NCI-H82 treated with DMSO at 0.1 percent for 48 hours (cell line): ENCODE results near the gene OTUD3.
A peak's percentile ranks its signal among the peaks of the same experiment; 100 is the strongest.
"Not testable (repeated sequence)": the region's sequence is repeated elsewhere in the genome, so short reads cannot be mapped to it uniquely, and the experiment has no call there.

Experiments
- DNase-seq: peaks from one replicate; lab custom pipeline; 2025; ENCODE audit not compliant: unreplicated experiment; lab: John Stamatoyannopoulos, UW

Gene OTUD3

DNA sequence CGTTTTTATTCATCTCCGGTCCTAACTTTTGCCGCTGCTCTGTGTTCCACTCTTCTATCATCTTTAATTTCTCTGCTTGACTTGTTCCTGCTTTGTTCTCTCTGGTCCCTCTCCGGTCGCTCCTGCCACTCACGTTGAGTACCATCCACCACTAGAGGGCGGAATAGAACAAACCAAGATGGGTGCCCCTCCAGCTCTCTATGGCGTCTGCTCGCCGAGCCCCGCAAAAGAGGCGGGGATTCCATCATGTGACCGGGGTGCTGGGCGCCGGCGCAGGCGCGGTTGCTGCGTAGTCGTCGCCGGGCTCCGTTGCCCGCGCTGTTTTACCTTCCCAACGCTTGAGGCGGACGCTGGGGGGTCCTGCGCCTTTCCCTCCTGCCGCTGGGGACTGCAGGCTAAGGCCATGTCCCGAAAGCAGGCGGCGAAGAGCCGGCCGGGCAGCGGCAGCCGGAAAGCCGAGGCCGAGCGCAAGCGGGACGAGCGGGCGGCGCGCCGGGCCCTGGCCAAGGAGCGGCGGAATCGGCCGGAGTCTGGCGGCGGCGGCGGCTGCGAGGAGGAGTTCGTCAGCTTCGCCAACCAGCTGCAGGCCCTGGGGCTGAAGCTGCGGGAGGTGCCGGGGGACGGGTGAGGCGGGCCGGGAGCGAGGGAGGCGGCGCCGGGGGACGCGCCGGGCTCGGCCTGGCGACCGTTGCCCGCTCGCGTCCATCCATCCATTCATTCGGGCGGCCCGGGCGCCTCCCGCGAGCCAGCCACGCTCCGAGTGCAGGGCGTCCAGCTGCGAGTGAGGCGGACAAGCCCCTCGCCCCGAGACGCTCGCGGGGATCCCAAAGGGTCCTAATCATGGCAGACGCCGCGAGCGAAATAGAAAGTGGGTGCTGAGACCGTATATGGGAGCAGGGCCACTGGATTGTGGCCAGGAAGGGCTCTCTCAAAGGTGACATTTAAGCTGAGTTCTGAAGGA is at the start of gene OTUD3:
Gene OTUD3 (plus strand): TSS at position 285 of the 961 bp plus-strand sequence. CDS start 119 bp downstream, at position 404.
- peak; percentile 96 for DNase-seq

DNA sequence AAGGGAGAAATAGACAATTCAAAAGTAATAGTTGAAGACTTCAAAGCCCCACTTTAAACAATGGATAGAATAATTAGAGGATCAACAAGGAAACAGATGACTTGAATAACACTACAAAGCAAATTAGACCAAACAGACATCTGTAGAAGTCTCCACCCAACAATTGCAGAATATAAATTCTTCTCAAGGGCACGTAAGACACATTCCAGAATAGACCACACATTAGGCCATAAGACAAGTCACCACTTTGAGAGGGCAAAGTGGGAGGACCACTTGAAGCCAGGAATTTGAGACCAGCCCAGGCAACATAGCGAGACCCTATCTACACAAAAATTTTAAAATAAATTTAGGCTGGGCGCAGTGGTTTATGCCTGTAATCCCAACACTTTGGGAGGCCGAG is 46.6 kb upstream of the OTUD3 start:
- DNase-seq = no peak

GRCh38 chr1:19837866-19838265 is 44.3 kb upstream of the OTUD3 start:
- DNase-seq = no peak

GRCh38 chr1:19840228-19840627 is 42.0 kb upstream of the OTUD3 start:
- DNase-seq = no peak

DNA sequence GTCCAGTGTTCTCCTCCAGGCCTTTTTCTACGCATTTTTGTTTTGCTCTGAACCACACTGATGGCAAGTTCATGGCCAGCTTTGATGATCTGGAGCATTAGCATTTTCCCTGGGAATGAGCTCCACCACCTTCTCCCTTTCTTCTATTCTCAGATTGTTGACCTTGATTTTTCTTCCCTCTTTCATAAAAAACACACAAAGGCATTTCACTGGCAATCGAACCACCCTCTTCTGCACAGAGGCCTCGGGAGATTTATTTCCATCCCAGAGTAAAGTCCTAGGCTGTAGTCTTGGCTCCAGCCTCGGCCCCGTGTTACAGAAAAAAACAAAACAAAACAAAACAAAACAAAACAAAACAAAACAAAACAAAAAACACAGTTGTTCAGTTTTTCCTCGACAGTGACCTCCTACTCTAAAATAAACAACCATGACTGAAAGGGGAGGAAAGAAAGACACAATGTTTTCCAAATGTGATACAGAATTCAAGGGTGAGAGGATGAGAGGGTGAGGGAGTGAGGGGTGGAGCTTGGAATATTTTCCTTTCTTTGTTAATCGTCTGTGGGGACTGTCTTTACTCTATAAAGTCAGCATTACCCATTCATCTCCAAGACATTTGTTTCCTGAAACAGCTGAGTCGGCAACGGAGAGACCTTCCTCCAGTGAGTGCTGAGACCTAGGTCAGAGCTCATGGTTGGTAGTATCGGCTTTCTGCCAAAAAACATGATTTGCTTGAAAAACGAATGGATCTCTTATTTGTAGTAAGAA is 37.3 kb upstream of the OTUD3 start:
- DNase-seq = no peak

DNA sequence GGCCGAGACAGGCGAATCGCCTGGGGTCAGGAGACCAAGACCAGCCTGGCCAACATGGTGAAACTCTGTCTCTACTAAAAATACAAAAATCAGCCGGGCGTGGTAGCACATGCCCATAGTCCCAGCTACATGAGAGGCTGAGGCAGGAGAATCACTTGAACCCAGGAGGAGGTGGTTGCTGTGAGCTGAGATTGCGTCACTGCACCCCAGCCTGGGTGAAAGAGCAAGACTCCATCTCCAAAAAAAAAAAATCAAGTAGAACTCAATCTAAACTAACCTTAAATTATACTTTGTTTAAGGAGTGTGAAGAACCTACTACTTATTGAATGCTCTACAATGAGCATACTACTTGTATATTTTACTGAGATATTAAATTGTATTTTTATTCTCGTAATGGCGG is 36.6 kb upstream of the OTUD3 start:
- DNase-seq = no peak

- no peak for DNase-seq
Measured at GRCh38 chr1:19846338-19846737, 35.9 kb upstream of the OTUD3 start.

GRCh38 chr1:19847334-19847733 is 34.9 kb upstream of the OTUD3 start:
- not testable (repeated sequence) for DNase-seq

GRCh38 chr1:19849307-19849706 is 32.9 kb upstream of the OTUD3 start:
- not testable (repeated sequence) for DNase-seq

DNA sequence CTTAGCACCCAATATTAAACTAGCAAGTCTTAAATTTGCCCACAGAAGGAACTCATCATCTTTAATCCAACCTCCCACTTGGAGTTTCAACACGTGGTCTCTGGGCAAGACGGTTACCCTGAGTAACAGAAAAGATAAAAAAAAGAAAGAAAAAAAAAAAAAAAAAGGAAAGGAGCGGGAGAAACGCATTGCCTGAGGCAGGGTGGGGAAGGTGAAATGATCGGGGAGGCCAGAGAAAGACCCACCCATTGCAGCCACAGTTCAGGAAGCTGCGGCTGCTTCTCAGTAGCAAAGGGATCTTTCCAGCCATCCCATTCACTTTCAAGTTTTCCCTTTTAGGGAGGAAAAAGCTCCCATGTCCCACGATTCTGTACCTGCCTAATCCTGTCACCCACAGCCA is 32.0 kb upstream of the OTUD3 start:
- DNase-seq = no peak

- DNase-seq = no peak
Measured at GRCh38 chr1:19852036-19852435, 30.2 kb upstream of the OTUD3 start.

DNA sequence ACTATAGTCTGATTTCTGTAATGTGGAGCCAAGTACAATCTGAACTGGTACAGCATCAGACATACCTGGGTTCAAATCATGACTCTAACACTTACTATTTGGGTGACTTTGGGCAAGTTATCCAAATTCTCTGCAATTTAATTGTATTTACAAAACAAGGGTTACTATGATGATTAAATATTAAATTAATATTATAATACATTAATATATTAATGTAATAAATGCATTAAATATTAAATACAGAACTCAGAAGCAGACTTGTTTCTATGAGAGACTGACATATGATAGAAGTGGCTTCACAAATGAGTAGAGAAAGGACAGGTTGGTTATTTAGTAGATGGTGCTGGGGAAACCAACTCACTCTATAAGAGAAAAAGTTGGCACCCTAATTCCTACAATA is 27.3 kb upstream of the OTUD3 start:
- no peak for DNase-seq

DNA sequence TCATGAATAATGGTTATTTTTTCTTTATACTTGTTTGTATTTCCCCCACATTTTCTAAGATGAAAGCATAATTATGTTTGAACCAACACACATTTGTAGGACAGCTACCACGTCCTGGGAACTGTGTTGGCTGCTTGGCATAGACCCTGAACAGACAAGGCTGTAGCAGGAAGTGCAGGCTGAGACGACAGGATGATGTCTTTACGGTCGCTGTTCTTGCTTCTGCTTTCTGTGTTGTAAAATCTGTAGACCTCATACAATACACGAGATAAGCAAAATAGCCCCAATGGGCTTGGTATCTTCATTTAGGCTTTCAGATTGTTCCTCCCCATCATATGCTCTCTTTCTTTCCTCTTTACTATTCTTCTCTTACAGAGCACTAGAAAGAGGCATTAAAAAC is 23.3 kb upstream of the OTUD3 start:
- DNase-seq = no peak

DNA sequence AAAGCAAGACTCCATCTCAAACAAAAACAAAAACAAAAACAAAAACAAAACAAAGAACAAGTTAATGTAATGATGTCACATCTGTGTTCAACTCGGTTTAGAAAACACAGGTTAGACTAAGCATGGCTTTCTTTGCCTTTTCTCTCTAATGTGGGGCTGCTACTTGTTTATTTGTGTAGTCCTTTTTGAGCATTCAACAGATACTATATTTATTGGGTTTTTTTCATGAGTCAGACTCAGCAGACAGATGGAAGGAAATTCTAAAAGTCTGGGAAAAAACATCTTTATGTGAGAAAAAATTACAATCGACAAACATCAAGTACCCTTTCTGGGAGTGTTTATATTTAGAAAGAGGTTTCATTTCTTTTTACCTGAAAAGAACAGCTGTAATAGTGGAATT is 22.3 kb upstream of the OTUD3 start:
- DNase-seq = no peak

DNA sequence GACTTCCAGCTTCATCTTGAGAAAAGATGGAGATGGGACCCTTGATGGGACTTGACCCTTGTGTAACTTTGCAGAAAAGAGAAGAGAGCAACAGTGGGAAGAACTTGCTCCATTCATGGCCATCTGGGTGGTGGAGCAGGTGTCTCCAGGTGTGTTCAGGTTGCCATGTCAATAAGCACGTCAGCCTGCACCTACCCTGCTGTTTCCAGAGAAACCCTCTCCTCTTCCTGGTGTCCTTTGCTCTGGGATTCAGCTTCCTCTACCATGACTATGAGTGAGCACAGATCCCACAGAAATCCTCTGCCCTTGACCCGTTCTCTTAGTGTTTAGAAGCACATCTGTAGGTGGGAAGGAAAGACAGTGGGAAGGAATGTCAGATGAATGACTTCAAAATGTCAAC is 21.8 kb upstream of the OTUD3 start:
- no peak for DNase-seq

DNA sequence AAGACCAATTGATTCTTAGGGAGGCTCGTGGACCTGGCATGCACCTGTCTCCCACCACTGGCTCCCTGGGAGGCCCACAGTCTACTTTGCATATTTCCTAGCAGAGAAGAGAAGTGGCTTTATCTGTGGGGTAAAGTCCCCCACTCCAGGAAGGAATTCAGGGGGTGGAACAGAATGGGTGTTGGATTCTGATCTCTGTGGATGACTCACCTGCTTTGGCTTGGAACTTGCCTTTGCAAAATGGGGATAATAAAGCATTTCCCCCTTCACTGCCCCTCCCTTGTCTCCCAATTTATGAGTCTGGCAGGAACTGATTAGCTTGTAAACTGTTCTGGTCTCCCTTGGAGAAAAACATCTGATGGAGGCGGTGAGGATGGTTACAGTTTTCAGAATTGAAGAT is 21.2 kb upstream of the OTUD3 start:
- no peak for DNase-seq

- no peak for DNase-seq
Measured at GRCh38 chr1:19861842-19862530, 20.2 kb upstream of the OTUD3 start.

DNA sequence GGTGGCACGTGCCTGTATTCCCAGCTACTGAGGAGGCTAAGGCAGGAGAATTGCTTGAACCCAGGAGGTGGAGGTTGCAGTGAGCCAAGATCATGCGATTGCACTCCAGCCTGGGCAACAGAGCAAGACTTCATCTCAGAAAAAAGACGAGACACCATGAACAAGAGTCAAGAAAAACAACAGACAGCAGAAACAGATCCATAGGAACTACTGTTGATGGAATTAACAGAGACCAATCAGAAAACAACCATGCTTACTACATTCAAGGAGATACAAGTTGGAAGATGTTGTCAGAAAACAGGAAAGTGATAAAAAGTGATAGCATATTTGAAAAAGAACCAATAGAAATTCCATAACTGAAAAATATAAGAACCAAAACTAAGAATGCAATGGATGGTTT is 19.3 kb upstream of the OTUD3 start:
- DNase-seq = no peak

DNA sequence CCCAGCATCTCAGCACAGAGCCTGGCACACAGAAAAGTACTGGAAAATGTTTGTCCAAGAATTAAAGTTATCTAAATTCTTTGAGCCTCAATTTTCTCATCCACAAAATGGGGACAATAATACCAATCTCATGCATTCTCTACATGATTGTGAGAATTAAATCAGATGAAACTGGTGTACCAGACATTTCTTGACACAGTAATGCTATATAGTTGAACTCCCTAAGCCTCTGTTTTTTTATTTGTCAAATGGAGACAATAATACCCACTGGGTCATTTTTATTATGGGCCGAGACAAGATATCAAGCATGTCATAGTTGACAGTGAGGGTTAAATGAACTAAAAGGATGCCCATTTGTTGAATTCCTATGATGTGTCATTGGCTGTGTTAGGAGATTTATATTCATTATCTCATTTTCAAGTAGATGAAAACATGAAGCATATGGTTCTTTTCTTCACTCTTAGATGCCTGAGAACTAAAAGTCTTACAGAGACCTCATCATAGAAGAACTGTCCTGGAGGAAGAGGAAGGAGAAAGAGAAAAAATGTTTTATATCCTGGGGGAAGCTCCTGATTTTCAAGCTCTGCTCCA is 17.5 kb upstream of the OTUD3 start:
- DNase-seq = no peak

GRCh38 chr1:19866029-19866428 is 16.2 kb upstream of the OTUD3 start:
- no peak for DNase-seq

- no peak for DNase-seq
Measured at GRCh38 chr1:19866758-19867157, 15.4 kb upstream of the OTUD3 start.
